ENCODE data around the gene IMMP2L.
"Not testable (repeated sequence)": the region's sequence is repeated elsewhere in the genome, so short reads cannot be mapped to it uniquely, and the experiment has no call there.

IMMP2L gene

GRCh38 chr7:111554086-111554485, 8.2 kb downstream of the IMMP2L start:
- no peak for DNase-seq

- no peak for DNase-seq
These were observed 21.2 kb downstream of the IMMP2L start for GRCh38 chr7:111541067-111541466.

- no peak for DNase-seq
These were observed 22.0 kb downstream of the IMMP2L start for GRCh38 chr7:111540199-111540815.

- DNase-seq: no peak
These were observed 25.2 kb downstream of the IMMP2L start for GRCh38 chr7:111537134-111537533.

GRCh38 chr7:111535142-111535870, 27.0 kb downstream of the IMMP2L start:
- no peak for DNase-seq

GRCh38 chr7:111532625-111533024, 29.7 kb downstream of the IMMP2L start:
- no peak for DNase-seq

- DNase-seq: no peak
These were observed 30.3 kb downstream of the IMMP2L start for GRCh38 chr7:111531993-111532392.

GRCh38 chr7:111530356-111530668, 32.0 kb downstream of the IMMP2L start:
- no peak for DNase-seq

GRCh38 chr7:111529507-111530355, 32.6 kb downstream of the IMMP2L start:
- no peak for DNase-seq

- no peak for DNase-seq
These were observed 34.0 kb downstream of the IMMP2L start for GRCh38 chr7:111528331-111528730.

GRCh38 chr7:111527545-111527944, 34.7 kb downstream of the IMMP2L start:
- DNase-seq: no peak

GRCh38 chr7:111525100-111525499, 37.2 kb downstream of the IMMP2L start:
- DNase-seq: no peak

GRCh38 chr7:111521660-111522059, 40.6 kb downstream of the IMMP2L start:
- no peak for DNase-seq

GRCh38 chr7:111518264-111518663, 44.0 kb downstream of the IMMP2L start:
- no peak for DNase-seq

GRCh38 chr7:111517549-111517951, 44.7 kb downstream of the IMMP2L start:
- DNase-seq: no peak

- DNase-seq: no peak
These were observed 45.7 kb downstream of the IMMP2L start for GRCh38 chr7:111516612-111517011.

GRCh38 chr7:111513566-111513965, 48.7 kb downstream of the IMMP2L start:
- no peak for DNase-seq

GRCh38 chr7:111511845-111512244, 50.4 kb downstream of the IMMP2L start:
- no peak for DNase-seq

GRCh38 chr7:111510584-111511378, 51.5 kb downstream of the IMMP2L start:
- no peak for DNase-seq

- DNase-seq: no peak
These were observed 52.2 kb downstream of the IMMP2L start for GRCh38 chr7:111510062-111510461.

- no peak for DNase-seq
These were observed 53.0 kb downstream of the IMMP2L start for GRCh38 chr7:111509288-111509687.

- DNase-seq: no peak
These were observed 53.9 kb downstream of the IMMP2L start for GRCh38 chr7:111508387-111508786.

GRCh38 chr7:111505422-111505821, 56.9 kb downstream of the IMMP2L start:
- not testable (repeated sequence) for DNase-seq

All from activated effector memory CD4-positive, alpha-beta T cell treated with Interleukin-2 at 50 U/mL for 16 hours (primary cell).